Activated naive CD8-positive, alpha-beta T cell treated with anti-CD3 and anti-CD28 coated beads, Interleukin-2, amount 10 ng/mL, durations not matched to agents 7 days and 5 days (primary cell): ENCODE measurements around the gene TRDN. TPM values are rescaled to one million over a fixed set of nuclear protein-coding genes. Genes with fewer than 3 reads are reported as not detected.
"Not testable (repeated sequence)": the region's sequence is repeated elsewhere in the genome, so short reads cannot be mapped to it uniquely, and the experiment has no call there.

Experiments
- ATAC-seq: fragments of 150-1000 bp; cut with Tn5 transposase; one replicate; pipeline ENCODE4 v1.10.0; 2021; ENCODE audit warnings: low read depth, moderate library complexity
- POLR2A ChIA-PET: fragments of 350-600 bp; sonication (Branson Sonifier 250); formaldehyde crosslinking; loops from one replicate; lab custom pipeline; 2021; ENCODE audit warnings: antibody characterized with exemption; lab: Charles Lee
- DNase-seq: peaks from one replicate; pipeline ENCODE4 v3.0.0; 2021
- H3K27ac Mint-ChIP-seq: one replicate; pipeline ENCODE4 v1.8.0; 2022; ENCODE audit warnings: mild to moderate bottlenecking, mixed read lengths
- H3K27me3 Mint-ChIP-seq: one replicate; pipeline ENCODE4 v1.8.0; 2022; ENCODE audit warnings: mild to moderate bottlenecking, moderate library complexity, mixed read lengths
- H3K36me3 Mint-ChIP-seq: one replicate; pipeline ENCODE4 v1.8.0; 2021; ENCODE audit warnings: mild to moderate bottlenecking, mixed read lengths
- H3K4me1 Mint-ChIP-seq: one replicate; pipeline ENCODE4 v1.8.0; 2021; ENCODE audit warnings: mixed read lengths
- H3K4me3 Mint-ChIP-seq: one replicate; pipeline ENCODE4 v1.8.0; 2022; ENCODE audit warnings: mild to moderate bottlenecking, moderate library complexity, mixed read lengths
- H3K9me3 Mint-ChIP-seq: one replicate; pipeline ENCODE4 v1.8.0; 2021; ENCODE audit warnings: mixed read lengths
- total RNA-seq, 2 experiments: library from RNA; stranded (reverse); gene quantifications; one replicate each; pipeline ENCODE4 v1.2.3, GENCODE V29; 2021

The TRDN gene
- total RNA-seq, 2 experiments from 2014 or later, result not detected

DNA sequence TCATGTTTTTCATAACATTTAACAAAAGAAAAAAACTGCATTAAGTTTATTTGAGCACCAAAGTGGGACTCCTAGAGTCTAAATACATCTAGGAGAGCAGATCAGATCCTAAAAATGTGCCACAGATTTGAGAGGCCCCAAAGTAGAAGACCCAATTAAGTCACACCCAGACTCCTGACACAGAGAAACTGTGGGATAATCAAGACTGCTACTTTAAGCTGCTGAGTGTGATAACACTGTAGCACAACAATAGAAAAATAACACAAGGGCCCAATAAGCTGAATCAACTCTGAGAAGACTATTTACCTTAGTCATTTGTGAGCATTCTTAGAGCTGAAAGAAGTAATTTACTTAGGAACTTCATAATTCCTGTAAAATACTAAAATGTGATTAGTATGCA, 26.0 kb downstream of the TRDN start:
- no peaks in the 10 kb centered on the region for H3K4me1 Mint-ChIP-seq
- no peaks in the 10 kb centered on the region for H3K27me3 Mint-ChIP-seq
- no peak overlapping the region for H3K27ac Mint-ChIP-seq
- POLR2A ChIA-PET, result no interaction called here
- DNase-seq (no peak), ATAC-seq (no peak)
- no peaks in the 10 kb centered on the region for H3K9me3 Mint-ChIP-seq
- H3K4me3 Mint-ChIP-seq, result no peak overlapping the region
- no peaks in the 10 kb centered on the region for H3K36me3 Mint-ChIP-seq

DNA sequence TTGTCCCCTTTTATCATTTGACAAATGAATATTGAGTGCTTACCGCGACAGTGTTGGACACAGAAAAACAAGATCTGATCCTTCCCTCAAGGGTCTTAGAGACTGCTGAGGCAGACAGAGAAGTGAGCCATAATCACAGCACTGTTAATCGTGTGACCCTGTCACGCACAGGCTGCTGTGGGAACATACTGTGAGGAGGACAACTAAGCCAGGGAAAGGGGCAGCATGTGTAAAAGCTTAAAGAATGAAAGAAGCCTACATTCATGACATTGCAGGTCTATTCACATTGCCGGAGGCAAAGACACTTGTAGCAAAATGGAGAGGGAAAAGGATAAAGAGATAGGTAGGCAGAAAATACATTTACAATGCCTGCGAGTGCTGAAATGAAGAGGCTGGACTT, 32.7 kb downstream of the TRDN start:
- Mint-ChIP-seq H3K4me1 (no peaks in the 10 kb centered on the region), H3K36me3 (no peaks in the 10 kb centered on the region), H3K27me3 (no peaks in the 10 kb centered on the region), H3K9me3 (no peaks in the 10 kb centered on the region), H3K27ac (no peak overlapping the region), H3K4me3 (no peak overlapping the region)
- no peak for DNase-seq
- POLR2A ChIA-PET, result no interaction called here
- no peak for ATAC-seq

DNA sequence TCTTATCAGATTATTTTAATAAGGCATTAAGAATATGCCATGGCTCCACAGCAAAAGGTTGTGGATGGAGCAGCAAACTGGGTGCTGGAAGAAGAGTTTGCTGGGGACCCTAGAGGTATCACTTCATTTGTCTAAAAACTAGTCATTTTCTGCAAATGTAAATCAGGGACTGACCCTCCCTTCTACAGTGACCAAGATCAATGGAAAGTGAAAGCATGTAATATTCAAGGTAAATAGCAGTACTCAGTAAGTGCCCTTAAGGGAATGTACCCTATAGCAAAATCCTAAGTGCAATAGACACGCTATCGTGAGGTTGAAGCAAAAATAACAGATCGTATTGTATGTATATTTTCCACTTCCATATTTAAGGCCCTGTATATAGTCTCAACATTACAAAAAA, 38.7 kb downstream of the TRDN start:
- H3K9me3 Mint-ChIP-seq, result no peaks in the 10 kb centered on the region
- H3K36me3 Mint-ChIP-seq, result no peaks in the 10 kb centered on the region
- POLR2A ChIA-PET, result no interaction called here
- no peak overlapping the region for H3K27ac Mint-ChIP-seq
- H3K4me3 Mint-ChIP-seq, result no peak overlapping the region
- H3K4me1 Mint-ChIP-seq, result no peaks in the 10 kb centered on the region
- H3K27me3 Mint-ChIP-seq, result no peaks in the 10 kb centered on the region
- DNase-seq (no peak), ATAC-seq (no peak)

DNA sequence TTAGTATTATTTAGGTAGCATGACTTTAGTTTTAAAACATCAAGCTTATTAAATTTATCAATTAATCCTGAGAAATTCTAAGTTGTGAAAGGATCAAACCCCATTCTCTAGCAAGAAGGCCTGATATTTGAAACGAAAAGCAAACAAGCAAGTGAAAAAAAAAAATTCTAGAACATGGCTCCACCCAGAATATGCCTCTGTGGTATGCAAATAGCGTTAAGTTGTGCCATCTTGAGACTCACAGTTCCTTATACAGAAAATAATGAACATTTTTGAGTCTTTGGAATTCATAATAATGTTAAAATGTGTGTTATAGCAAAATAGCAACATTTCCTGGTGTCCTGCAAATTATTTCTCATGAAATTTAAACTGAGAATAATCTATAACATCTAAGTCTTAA, 42.0 kb downstream of the TRDN start:
- POLR2A ChIA-PET, result no interaction called here
- no peak overlapping the region for H3K27ac Mint-ChIP-seq
- H3K4me1 Mint-ChIP-seq, result no peaks in the 10 kb centered on the region
- H3K4me3 Mint-ChIP-seq, result no peak overlapping the region
- no peak for ATAC-seq
- DNase-seq, result no peak
- H3K36me3 Mint-ChIP-seq, result no peaks in the 10 kb centered on the region
- no peaks in the 10 kb centered on the region for H3K9me3 Mint-ChIP-seq
- H3K27me3 Mint-ChIP-seq, result no peaks in the 10 kb centered on the region

DNA sequence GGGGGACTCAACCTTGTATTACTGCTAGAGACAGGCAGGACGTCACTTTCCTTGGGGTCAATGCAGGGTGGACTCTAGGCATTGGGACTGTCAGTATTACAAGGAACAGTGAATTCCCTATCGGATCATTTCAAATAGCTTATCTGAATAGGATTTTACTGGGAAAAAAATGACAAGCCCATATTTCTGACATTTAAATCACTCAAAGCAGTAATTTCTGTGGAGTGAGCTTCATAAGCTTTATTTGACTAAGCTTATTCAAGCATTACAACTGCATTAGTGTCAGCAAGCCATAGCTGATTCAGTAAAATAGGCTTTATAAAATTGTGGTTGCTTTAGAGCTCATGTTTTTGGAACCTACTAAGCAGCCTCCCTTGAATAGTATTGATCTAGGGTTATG, 44.3 kb downstream of the TRDN start:
- Mint-ChIP-seq H3K27me3 (no peaks in the 10 kb centered on the region), H3K4me1 (no peaks in the 10 kb centered on the region), H3K27ac (no peak overlapping the region), H3K4me3 (no peak overlapping the region), H3K9me3 (no peaks in the 10 kb centered on the region), H3K36me3 (no peaks in the 10 kb centered on the region)
- ATAC-seq (no peak), DNase-seq (no peak)
- POLR2A ChIA-PET, result no interaction called here

DNA sequence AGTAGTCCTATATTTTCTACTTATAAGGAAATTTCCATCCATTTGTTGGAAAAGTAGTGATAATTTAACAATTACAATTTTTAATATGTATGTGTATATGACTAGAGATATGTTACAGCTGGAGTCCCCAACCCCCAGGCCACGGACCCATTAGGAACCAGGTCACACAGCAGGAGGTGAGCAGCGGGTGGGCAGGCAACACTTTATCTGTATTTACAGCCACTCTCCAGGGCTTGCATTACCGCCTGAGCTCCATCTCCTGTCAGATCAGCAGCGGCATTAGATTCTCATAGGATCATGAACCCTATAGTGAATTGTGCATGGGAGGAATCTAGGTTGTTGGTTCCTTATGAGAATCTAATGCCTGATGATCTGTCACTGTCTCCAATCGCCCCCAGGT, 46.8 kb downstream of the TRDN start:
- POLR2A ChIA-PET, result no interaction called here
- Mint-ChIP-seq H3K4me3 (no peak overlapping the region), H3K36me3 (no peaks in the 10 kb centered on the region), H3K27ac (no peak overlapping the region), H3K27me3 (no peaks in the 10 kb centered on the region), H3K9me3 (no peaks in the 10 kb centered on the region), H3K4me1 (no peaks in the 10 kb centered on the region)
- DNase-seq, result no peak
- no peak for ATAC-seq

DNA sequence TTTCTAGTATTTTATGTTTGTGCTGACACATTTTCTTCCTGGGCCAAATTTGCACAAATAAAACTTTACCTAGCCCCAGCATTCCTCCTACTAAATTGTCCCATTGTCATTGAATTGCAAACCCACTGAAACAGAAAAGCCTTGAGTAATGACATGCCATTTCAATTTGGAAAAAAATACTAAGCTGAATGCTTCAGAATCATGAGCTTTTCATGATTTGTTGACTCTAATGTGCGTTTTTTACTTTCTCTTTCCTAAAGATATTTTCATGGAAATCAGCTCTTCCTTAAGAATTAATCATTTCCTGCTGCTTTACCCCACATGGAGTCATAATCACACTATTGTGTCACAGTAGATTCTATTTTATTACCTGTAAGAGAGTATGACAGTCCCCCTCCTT, 47.4 kb downstream of the TRDN start:
- H3K27me3 Mint-ChIP-seq, result no peaks in the 10 kb centered on the region
- ATAC-seq (no peak), DNase-seq (no peak)
- POLR2A ChIA-PET, result no interaction called here
- H3K36me3 Mint-ChIP-seq, result no peaks in the 10 kb centered on the region
- H3K27ac Mint-ChIP-seq, result no peak overlapping the region
- no peaks in the 10 kb centered on the region for H3K4me1 Mint-ChIP-seq
- no peak overlapping the region for H3K4me3 Mint-ChIP-seq
- H3K9me3 Mint-ChIP-seq, result no peaks in the 10 kb centered on the region

DNA sequence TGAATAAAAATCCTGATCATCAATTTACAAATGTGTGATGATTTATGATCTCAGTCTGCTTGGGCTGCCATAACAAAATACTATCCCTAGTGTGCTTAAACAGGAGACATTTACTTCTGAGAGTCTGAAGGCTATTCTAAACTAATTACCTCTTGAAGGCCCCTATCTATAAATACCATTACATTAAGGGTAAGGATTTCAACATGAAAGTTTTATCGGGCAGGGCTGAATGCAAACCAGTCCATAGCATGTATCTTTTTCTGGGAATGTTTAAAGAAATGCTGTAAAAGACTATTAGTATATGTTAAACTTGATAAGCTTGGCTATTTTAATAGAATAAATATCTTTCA, 48.2 kb downstream of the TRDN start:
- H3K27me3 Mint-ChIP-seq, result no peaks in the 10 kb centered on the region
- POLR2A ChIA-PET, result no interaction called here
- ATAC-seq (no peak), DNase-seq (no peak)
- H3K4me1 Mint-ChIP-seq, result no peaks in the 10 kb centered on the region
- H3K27ac Mint-ChIP-seq, result no peak overlapping the region
- H3K4me3 Mint-ChIP-seq, result no peak overlapping the region
- no peaks in the 10 kb centered on the region for H3K36me3 Mint-ChIP-seq
- H3K9me3 Mint-ChIP-seq, result no peaks in the 10 kb centered on the region

DNA sequence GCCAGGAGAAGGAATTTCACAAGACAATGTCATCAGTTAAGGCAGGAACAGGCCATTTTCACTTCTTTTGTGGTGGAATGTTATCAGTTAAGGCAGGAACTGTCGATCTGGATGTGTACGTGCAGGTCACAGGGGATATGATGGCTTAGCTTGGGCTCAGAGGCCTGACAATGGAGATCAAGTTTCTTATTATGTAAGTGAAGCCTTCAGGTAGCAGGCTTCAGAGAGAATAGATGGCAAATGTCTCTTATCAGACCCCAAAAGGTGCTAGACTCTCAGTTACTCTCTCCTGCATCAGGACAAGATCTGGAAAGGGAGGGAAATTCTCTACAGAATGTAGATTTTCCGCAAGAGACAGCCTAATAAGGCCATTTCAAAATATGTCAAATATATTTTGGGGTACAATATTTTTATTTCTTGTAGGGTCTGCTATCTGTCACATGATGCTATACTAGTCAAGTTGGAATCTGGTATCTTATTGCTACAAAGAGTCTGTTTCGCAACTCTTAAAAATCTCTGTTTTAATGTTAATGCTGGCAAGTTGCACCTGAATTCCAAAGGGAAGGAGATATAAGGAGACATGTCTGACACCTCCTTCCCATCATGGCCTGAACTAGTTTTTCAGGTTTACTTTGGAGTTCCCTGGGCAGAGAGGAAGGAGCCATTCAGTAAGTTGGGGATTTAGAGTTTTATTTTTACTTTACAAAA, 48.8 kb downstream of the TRDN start:
- DNase-seq, result no peak
- Mint-ChIP-seq H3K27ac (no peak overlapping the region), H3K4me3 (no peak overlapping the region), H3K36me3 (no peaks in the 10 kb centered on the region), H3K9me3 (no peaks in the 10 kb centered on the region), H3K27me3 (no peaks in the 10 kb centered on the region), H3K4me1 (no peaks in the 10 kb centered on the region)
- ATAC-seq, result no peak
- POLR2A ChIA-PET, result no interaction called here

DNA sequence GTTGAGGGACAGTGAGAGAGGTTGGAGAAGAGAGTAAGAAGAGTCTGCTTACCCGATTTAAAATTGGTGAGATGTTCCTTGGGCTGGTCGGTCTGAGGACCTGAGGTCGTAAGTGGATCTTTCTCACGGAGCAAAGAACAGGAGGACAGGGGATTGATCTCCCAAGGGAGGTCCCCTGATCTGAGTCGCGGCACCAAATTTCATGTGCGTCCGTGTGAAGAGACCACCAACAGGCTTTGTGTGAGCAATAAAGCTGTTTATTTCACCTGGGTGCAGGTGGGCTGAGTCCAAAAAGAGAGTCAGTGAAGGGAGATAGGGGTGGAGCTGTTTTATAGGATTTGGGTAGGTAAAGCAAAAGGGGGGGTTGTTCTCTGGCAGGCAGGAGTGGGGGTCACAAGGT, 49.3 kb downstream of the TRDN start:
- H3K36me3 Mint-ChIP-seq, H3K27ac Mint-ChIP-seq, POLR2A ChIA-PET, H3K9me3 Mint-ChIP-seq, H3K27me3 Mint-ChIP-seq, ATAC-seq, H3K4me1 Mint-ChIP-seq, DNase-seq, H3K4me3 Mint-ChIP-seq: not testable (repeated sequence)

DNA sequence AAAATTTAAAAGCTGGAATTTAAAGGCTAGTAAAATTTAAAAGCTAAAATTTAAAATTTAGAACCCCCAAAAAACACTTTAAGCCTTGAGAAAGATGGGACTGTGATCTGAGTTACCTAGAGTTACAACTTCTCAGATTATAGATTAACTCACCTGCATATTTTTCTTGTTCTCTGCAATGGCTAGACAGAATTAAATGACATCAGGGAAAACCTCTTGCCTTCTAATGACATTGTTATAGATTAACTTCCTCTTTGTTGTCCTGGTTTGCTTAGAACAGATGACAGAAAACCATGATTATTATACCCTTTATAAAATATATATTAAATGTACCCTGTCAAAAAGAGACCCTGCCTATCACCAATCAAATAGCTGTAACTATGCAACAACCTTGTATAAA, 56.4 kb downstream of the TRDN start:
- no peaks in the 10 kb centered on the region for H3K4me1 Mint-ChIP-seq
- H3K27me3 Mint-ChIP-seq, result no peaks in the 10 kb centered on the region
- ATAC-seq (no peak), DNase-seq (no peak)
- H3K9me3 Mint-ChIP-seq, result no peaks in the 10 kb centered on the region
- no peak overlapping the region for H3K4me3 Mint-ChIP-seq
- POLR2A ChIA-PET, result no interaction called here
- no peaks in the 10 kb centered on the region for H3K36me3 Mint-ChIP-seq
- H3K27ac Mint-ChIP-seq, result no peak overlapping the region

DNA sequence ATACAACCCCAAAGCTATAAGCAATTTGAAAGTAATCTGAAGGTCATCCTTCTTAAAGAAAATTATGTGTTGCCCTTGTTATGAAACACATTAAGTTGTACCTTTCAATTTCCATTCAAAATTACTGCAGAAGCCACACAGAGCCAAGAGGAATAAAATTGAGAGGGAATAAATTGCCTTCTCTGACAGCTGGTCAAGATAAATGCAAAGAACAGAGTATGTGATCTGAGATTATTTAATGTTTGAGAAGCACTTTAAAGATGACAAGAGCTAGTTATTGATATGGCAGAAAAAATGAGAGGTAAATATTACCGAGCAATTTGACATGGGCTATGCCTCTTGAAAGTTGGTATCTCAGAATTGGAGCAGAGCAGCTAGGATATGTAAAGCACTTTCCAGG, 61.6 kb downstream of the TRDN start:
- H3K4me3 Mint-ChIP-seq, result no peak overlapping the region

DNA sequence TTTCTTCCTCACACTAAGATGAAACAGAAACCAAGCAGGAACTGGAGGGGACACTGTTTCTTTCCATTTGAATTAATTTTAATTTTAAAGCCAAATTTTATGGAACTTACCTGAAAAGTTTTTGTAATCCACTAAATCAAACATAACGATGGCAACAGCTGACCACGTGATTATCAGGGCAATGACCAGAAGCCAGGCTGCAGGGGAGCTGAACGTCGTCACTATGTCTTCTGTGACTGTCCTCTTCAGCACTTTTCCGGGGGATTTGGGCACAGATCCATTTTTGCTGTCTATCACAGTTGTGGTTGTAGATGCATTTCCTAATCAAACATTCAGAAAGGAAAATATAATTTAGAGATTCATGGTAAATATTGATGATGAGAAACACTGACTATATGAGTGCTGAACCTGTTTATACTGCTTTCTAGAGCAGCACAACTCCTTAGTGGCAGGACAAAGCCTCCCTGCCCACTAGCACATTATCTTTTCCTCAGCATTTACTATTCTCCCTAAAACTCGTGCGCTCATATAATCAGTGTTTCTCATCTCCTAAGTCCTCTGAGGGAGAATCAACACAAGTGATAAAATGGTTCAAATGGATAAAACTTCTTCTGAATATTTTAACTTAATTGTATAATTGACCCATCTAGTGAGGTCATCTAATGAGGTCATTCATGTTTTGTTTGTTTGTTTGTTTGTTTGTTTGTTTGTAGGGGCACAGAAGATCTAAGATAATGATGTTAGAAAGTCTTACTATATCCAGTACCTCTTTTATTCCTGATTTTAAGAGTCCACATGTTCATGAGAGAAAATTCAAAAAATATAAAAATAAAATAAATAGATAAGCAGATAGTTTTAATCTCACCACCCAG, 65.7 kb downstream of the TRDN start:
- Mint-ChIP-seq H3K36me3 (no peaks in the 10 kb centered on the region), H3K4me3 (no peak overlapping the region), H3K27ac (no peak overlapping the region), H3K27me3 (no peaks in the 10 kb centered on the region), H3K4me1 (no peaks in the 10 kb centered on the region), H3K9me3 (no peaks in the 10 kb centered on the region)
- DNase-seq (no peak), ATAC-seq (no peak)
- POLR2A ChIA-PET, result no interaction called here

More for the DNA sequence above, 61.6 kb downstream of the TRDN start:
- POLR2A ChIA-PET, result no interaction called here
- Mint-ChIP-seq H3K36me3 (no peaks in the 10 kb centered on the region), H3K9me3 (no peaks in the 10 kb centered on the region), H3K27me3 (no peaks in the 10 kb centered on the region), H3K27ac (no peak overlapping the region), H3K4me1 (no peaks in the 10 kb centered on the region)
- no peak for ATAC-seq
- DNase-seq, result no peak

DNA sequence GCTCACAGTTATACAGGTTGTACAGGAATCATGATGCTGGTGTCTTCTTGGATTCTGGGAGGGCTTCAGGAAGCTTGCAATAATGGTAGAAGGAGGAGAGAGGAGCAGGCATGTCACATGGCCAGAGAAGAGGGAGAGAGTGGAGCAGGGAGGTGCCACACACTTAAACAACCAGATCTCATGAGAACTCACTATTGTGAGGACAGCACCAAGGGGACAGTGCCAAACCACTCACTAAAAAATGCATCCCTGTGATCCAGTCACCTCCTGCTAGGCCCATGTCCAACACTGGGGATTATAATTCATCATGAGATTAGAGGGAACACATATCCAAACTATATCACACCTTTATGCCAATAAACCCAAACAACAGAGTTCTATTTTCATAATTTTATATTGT, 67.2 kb downstream of the TRDN start:
- DNase-seq (no peak), ATAC-seq (no peak)
- H3K9me3 Mint-ChIP-seq, result no peaks in the 10 kb centered on the region
- no peaks in the 10 kb centered on the region for H3K4me1 Mint-ChIP-seq
- H3K4me3 Mint-ChIP-seq, result no peak overlapping the region
- H3K27me3 Mint-ChIP-seq, result no peaks in the 10 kb centered on the region
- no peak overlapping the region for H3K27ac Mint-ChIP-seq
- no peaks in the 10 kb centered on the region for H3K36me3 Mint-ChIP-seq
- POLR2A ChIA-PET, result no interaction called here
